Neural cell (in vitro differentiated cells): Measurements from ENCODE around the gene DOK6.

Experiments
- SMC3 ChIP-seq: fragments of 450-650 bp; conservative IDR thresholded peaks from 2 replicates; pipeline ENCODE4 v1.6.1; 2014; ENCODE audit warnings: antibody characterized with exemption, mild to moderate bottlenecking, moderate library complexity; ENCODE audit not compliant: poor library complexity
- TF ChIP-seq, protein P1 (sequence below): fragments of 450-650 bp; IDR thresholded peaks from 2 replicates; pipeline ENCODE4 v1.5.1; 2014; ENCODE audit warnings: antibody characterized with exemption, mild to moderate bottlenecking, moderate library complexity; ENCODE audit not compliant: poor library complexity, severe bottlenecking

DNA sequence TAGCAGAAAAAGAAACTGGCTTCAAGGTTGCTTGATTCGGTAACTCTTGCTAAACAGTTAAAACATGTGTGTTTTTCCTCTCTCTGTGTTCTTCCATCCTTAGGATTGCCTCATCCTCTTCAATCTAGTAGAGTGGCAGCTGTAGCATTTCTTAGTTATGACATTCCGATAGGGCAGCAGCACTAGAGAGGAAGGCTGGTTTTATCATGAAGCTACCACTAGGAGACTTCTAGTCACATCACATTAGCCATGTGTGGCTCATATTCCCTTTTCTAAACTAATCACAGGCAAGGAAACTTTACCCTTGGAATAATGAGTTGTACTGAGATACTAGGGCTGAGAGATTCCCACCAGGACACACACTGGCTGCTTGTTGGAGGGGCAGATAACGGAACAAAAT, 187.6 kb downstream of the DOK6 start:
- no peak for TF ChIP-seq SMC3
- TF ChIP-seq, protein P1, sequence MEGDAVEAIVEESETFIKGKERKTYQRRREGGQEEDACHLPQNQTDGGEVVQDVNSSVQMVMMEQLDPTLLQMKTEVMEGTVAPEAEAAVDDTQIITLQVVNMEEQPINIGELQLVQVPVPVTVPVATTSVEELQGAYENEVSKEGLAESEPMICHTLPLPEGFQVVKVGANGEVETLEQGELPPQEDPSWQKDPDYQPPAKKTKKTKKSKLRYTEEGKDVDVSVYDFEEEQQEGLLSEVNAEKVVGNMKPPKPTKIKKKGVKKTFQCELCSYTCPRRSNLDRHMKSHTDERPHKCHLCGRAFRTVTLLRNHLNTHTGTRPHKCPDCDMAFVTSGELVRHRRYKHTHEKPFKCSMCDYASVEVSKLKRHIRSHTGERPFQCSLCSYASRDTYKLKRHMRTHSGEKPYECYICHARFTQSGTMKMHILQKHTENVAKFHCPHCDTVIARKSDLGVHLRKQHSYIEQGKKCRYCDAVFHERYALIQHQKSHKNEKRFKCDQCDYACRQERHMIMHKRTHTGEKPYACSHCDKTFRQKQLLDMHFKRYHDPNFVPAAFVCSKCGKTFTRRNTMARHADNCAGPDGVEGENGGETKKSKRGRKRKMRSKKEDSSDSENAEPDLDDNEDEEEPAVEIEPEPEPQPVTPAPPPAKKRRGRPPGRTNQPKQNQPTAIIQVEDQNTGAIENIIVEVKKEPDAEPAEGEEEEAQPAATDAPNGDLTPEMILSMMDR = no peak
